Measurements from ENCODE around the gene PIGL. TPM values are rescaled to one million over a fixed set of nuclear protein-coding genes. Genes with fewer than 3 reads are reported as not detected.

The PIGL gene
- total RNA-seq, 4 donors from 2014 or later, result 60.9 to 142 (median 101) TPM

- TF ChIP-seq POLR2A (IDR thresholded peaks at IDR 0.05) (no peak), POLR2AphosphoS5 (IDR thresholded peaks at IDR 0.05) (no peak), EP300 (IDR thresholded peaks at IDR 0.05; ENCODE audit: low read depth) (no peak), CTCF (IDR thresholded peaks at IDR 0.05) (no peak)
- intact Hi-C loops (cut with DNase I; ENCODE audit: low total_unique reads), result no loop called here
Observed at GRCh38 chr17:16343569-16343968, 126.6 kb downstream of the PIGL start.

GRCh38 chr17:16345565-16345964 is 128.6 kb downstream of the PIGL start:
- TF ChIP-seq EP300 (IDR thresholded peaks at IDR 0.05; ENCODE audit: low read depth), result no peak
- no peak for TF ChIP-seq POLR2AphosphoS5 (IDR thresholded peaks at IDR 0.05)
- TF ChIP-seq CTCF (IDR thresholded peaks at IDR 0.05), result no peak
- no peak for TF ChIP-seq POLR2A (IDR thresholded peaks at IDR 0.05)
- no peaks in the 10 kb centered on the region for H3K27me3 ChIP-seq

More at GRCh38 chr17:16343569-16343968, 126.6 kb downstream of the PIGL start:
- Histone ChIP-seq H3K4me1 (no peaks in the 10 kb centered on the region), H3K4me3 (no peak overlapping the region), H3K27ac (no peak overlapping the region), H3K27me3 (no peaks in the 10 kb centered on the region), H3K36me3 (no peaks in the 10 kb centered on the region), H3K9me3 (no peaks in the 10 kb centered on the region)
- no peak for DNase-seq
- in situ Hi-C loops (cut with MboI; ENCODE audit: low pct_ligation_motif_present in 1 of 4, low pct_unique_long_range_greater_than_20kb in 1 of 4, low sequenced_read_pairs in 3 of 4), result no loop called here
- WGBS, 2 donors (ENCODE audit: low coverage in 1 of 2), result 86 to 97% methylated on average over 1 to 3 of the region's 3 CpGs

GRCh38 chr17:16346721-16347271 is 129.8 kb downstream of the PIGL start:
- H3K36me3 ChIP-seq, result no peaks in the 10 kb centered on the region
- H3K27me3 ChIP-seq, result peaks cover under 1% of the 10 kb centered on the region
- DNase-seq, result no peak
- TF ChIP-seq POLR2A (IDR thresholded peaks at IDR 0.05), result no peak
- no peak for TF ChIP-seq POLR2AphosphoS5 (IDR thresholded peaks at IDR 0.05)
- TF ChIP-seq EP300 (IDR thresholded peaks at IDR 0.05; ENCODE audit: low read depth), result no peak
- no peak for TF ChIP-seq CTCF (IDR thresholded peaks at IDR 0.05)
- intact Hi-C loops (cut with DNase I; ENCODE audit: low total_unique reads) (no loop called here), in situ Hi-C loops (cut with MboI; ENCODE audit: low pct_ligation_motif_present in 1 of 4, low pct_unique_long_range_greater_than_20kb in 1 of 4, low sequenced_read_pairs in 3 of 4) (no loop called here)
- 91 to 92% methylated on average over 3 to 6 of the region's 6 CpGs for WGBS, 2 donors (ENCODE audit: low coverage in 1 of 2)
- H3K4me1 ChIP-seq, result peaks cover 0 to 9% (median 5%) of the 10 kb centered on the region in 4 donors
- H3K27ac ChIP-seq, result no peak overlapping the region
- no peaks in the 10 kb centered on the region for H3K9me3 ChIP-seq
- no peak overlapping the region for H3K4me3 ChIP-seq

More at GRCh38 chr17:16345565-16345964, 128.6 kb downstream of the PIGL start:
- DNase-seq, result no peak
- no peaks in the 10 kb centered on the region for H3K4me1 ChIP-seq
- WGBS, 2 donors (ENCODE audit: low coverage in 1 of 2), result 86 to 87% methylated on average over 5 of the region's 5 CpGs
- H3K27ac ChIP-seq, result no peak overlapping the region
- H3K9me3 ChIP-seq, result no peaks in the 10 kb centered on the region
- intact Hi-C loops (cut with DNase I; ENCODE audit: low total_unique reads), result no loop called here
- H3K36me3 ChIP-seq, result no peaks in the 10 kb centered on the region
- no peak overlapping the region for H3K4me3 ChIP-seq
- in situ Hi-C loops (cut with MboI; ENCODE audit: low pct_ligation_motif_present in 1 of 4, low pct_unique_long_range_greater_than_20kb in 1 of 4, low sequenced_read_pairs in 3 of 4), result no loop called here

- 91% methylated on average over 6 of the region's 6 CpGs; no CpG with 5 or more reads in 1 of the 2 donors for WGBS, 2 donors (ENCODE audit: low coverage in 1 of 2)
- Histone ChIP-seq H3K27ac (no peak overlapping the region), H3K36me3 (no peaks in the 10 kb centered on the region), H3K4me3 (no peak overlapping the region), H3K4me1 (peaks cover 0 to 15% (median 14%) of the 10 kb centered on the region in 4 donors), H3K27me3 (peaks cover 11% of the 10 kb centered on the region), H3K9me3 (no peaks in the 10 kb centered on the region)
- no peak for TF ChIP-seq POLR2A (IDR thresholded peaks at IDR 0.05)
- no peak for DNase-seq
- in situ Hi-C loops (cut with MboI; ENCODE audit: low pct_ligation_motif_present in 1 of 4, low pct_unique_long_range_greater_than_20kb in 1 of 4, low sequenced_read_pairs in 3 of 4) (no loop called here), intact Hi-C loops (cut with DNase I; ENCODE audit: low total_unique reads) (no loop called here)
Observed at GRCh38 chr17:16348586-16348985, 131.6 kb downstream of the PIGL start.

GRCh38 chr17:16349431-16349830 is 132.4 kb downstream of the PIGL start:
- no peaks in the 10 kb centered on the region for H3K9me3 ChIP-seq
- peaks cover 0 to 18% (median 14%) of the 10 kb centered on the region in 4 donors for H3K4me1 ChIP-seq
- H3K27me3 ChIP-seq, result peaks cover 11% of the 10 kb centered on the region
- H3K27ac ChIP-seq, result no peak overlapping the region
- no peaks in the 10 kb centered on the region for H3K36me3 ChIP-seq
- WGBS, 2 donors (ENCODE audit: low coverage in 1 of 2), result 94 to 100% methylated on average over 3 to 5 of the region's 5 CpGs
- DNase-seq, result no peak
- TF ChIP-seq POLR2A (IDR thresholded peaks at IDR 0.05), result no peak
- no peak for TF ChIP-seq CTCF (IDR thresholded peaks at IDR 0.05)
- no peak overlapping the region for H3K4me3 ChIP-seq
- intact Hi-C loops (cut with DNase I; ENCODE audit: low total_unique reads) (no loop called here), in situ Hi-C loops (cut with MboI; ENCODE audit: low pct_ligation_motif_present in 1 of 4, low pct_unique_long_range_greater_than_20kb in 1 of 4, low sequenced_read_pairs in 3 of 4) (no loop called here)

All from transverse colon (tissue), 4 donors.